NCI-H748 (cell line): ENCODE measurements around the gene NPFF.
A peak's percentile ranks its signal among the peaks of the same experiment; 100 is the strongest.

Experiments used
- DNase-seq: peaks from one replicate; lab custom pipeline; 2025; ENCODE audit not compliant: unreplicated experiment; lab: John Stamatoyannopoulos, UW

NPFF gene

DNA sequence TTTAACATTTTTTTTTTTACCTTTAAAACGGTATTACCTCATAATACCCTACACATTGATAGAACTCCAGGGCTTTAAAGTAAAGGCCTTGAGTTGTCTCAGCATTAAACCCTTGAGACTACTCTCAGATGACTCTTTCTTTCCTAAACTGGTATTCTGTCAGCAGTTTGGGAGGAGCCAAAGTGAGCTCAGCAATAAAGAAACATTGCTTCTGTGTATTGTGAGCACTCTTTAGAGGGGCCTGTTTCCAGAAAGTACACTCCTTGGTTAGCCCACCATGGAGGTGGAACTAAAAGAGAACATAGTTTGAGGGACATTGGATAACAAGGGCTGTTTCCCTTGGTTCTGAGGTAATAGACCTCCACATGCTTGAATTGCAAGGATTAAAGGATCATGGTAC is 28.4 kb downstream of the NPFF start:
- DNase-seq, result no peak

DNA sequence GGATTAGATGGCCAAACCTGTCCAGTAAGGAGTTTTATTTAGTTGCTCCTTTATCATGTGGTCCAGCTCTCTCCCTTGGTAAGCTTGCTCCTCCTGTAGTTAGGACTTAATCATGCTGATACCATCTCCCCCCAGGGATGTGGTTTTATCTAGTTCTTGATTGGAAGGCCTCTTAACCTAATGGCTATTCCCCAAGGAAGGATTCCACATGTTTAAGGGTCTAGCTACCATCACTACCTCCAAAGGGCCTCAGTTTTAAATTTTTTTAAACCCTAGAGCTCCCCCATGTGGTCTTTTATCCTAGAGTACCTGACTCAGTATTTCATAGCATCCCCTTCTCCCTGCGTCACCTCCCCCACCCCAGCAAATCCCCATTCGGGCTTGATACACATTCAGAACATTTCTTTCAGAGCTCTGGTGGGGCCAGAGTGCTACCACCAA is 30.5 kb downstream of the NPFF start:
- DNase-seq, result peak; percentile 9

DNA sequence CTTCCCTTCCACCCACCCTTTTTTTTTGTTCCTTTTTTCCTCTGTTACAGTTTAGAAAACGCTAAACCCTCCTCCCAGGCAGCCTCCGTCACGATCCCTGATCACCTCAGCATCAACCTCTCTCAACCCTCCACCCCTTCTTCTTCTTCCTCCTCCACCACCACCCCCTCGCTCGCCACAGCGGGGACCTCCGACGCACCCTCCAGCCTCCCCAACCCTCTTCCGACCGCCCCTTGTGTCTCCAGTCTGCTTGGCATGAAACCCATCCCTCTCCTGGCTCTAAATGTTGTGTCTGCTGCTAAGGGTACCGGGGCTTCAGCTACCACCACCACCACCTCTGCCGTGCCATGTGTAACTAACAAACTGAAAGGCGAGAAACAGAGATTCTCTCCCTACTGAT is 32.5 kb downstream of the NPFF start:
- DNase-seq, result no peak

DNA sequence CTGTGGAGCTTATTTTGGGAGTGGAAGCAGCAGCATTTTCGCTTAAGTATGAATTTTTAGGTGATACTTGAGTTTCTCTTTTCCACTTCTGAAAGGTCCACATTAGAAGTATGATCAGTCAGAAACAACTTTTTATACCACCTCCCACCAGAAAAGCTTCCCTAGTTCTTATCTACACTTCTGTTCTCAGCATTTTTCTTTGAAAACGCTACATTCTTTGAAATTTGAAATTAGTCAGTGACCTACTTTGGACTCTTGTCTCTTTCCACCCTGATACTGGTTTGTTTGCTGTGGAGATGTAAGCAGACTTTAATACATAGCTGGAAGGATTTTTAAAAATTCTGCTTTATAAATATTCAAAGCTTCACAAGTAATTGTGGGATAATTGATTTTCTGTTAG is 33.2 kb downstream of the NPFF start:
- no peak for DNase-seq

DNA sequence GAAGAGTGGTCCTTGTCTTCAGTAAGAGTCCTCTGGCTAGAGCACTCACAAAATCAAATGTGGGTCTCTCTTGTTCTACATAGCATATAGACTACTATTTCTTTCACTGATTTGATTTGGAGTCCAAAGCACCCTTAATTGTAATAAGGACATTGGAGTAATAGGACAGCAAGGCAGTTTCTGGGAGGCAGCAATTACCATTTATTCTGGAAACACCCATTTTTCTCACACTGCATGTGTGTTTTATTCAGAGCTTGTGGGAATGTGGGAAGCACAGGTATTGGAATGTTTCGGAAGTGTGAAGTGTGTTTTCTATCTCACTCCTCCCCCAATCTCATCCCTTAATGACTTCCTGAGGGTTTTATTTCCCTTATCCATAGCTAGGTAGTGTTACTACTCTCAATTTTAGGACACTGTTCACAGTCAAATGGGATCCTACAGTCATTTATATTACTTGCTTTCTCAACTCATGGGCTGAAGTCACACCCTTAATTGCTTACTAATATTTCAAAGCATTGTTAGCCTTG is 35.2 kb downstream of the NPFF start:
- no peak for DNase-seq

DNA sequence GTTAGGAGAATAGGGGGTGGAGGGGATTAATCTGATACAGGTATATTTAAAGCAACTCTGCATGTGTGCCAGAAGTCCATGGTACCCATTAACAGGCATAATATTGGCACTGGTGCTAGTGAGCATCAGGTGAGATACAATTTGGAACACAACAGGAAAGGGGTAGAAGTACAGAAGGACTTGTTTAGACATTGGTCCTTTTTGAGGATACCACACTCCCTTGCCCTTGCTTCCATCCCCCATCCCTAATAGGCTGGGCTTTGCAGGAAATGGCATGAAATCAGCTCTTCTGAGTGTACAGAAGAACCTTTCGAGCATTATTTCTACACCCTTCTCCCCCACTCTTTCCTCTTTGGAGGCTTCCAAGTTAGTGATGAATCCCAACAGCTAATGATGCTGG is 39.0 kb downstream of the NPFF start:
- DNase-seq, result no peak

DNA sequence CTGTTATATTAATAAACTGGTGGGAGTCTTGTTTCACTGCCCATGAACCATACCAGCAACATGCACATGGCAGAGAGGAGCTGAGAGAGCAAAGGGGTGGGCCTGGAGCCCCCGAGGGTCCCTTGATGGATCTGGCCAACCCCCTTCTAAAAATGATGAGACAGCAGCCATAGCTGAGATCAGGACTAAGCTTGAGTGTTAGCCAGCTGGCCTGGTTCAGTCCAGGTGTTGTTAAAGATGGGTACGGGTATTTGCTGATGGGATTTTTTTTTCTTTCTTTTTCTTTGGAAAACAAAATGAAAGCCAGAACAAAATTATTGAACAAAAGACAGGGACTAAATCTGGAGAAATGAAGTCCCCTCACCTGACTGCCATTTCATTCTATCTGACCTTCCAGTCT is 39.4 kb downstream of the NPFF start:
- DNase-seq, result no peak

DNA sequence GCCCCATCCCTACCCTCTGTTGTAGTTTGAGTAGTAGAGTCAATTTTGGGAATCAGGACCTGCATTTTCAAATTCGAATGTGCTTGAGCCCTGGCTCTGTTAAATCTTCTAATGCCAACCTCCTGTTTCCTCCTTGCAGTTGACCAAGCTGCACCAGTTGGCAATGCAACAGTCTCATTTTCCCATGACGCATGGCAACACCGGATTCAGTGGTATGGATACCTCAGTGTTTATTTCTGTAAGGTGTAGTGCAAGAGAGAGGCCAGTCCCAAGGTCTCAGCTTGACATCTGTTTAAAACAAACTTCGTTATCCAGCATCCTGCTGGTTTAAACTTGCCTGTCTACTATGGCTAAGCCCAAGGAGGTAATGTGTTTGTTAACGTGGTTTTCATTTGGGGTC is 40.2 kb downstream of the NPFF start:
- no peak for DNase-seq

DNA sequence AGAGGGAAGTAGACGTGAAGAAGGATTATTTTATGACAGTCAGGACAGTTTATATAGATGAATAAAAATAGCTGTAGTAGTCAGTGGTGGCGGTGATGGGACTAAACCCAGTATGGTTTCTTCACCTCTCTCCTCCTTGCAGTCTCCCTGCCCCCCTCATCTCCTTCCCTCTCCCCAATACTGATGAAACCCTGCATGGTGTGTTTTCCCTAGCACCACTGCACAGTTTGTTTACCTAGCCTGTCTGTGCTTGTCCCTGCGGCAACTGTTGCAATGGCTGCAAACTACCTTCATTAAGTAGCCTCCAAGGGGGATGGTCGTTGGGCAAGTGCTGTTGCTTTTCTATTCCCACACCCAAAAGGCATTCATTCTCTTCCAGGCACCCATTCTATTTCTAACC is 40.6 kb downstream of the NPFF start:
- no peak for DNase-seq

DNA sequence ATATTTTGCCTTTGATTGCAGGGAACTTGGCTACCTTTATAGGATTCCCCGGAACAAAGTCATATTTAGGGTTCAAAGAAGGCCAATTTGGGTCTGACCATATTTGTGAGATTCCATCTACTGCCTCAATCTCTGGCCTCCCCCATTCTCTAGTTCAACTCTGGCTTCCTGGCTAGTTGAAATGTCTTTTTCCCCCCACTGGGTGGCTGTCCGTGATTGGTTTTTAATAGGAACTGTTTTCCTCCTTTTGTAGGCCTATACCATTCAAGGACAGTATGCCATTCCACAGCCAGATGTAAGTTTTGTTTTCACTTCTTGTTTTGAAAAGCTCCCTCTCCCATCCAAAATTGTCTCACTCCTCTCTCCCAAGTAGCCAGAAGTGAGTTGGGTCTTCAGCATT is 41.6 kb downstream of the NPFF start:
- DNase-seq, result no peak

DNA sequence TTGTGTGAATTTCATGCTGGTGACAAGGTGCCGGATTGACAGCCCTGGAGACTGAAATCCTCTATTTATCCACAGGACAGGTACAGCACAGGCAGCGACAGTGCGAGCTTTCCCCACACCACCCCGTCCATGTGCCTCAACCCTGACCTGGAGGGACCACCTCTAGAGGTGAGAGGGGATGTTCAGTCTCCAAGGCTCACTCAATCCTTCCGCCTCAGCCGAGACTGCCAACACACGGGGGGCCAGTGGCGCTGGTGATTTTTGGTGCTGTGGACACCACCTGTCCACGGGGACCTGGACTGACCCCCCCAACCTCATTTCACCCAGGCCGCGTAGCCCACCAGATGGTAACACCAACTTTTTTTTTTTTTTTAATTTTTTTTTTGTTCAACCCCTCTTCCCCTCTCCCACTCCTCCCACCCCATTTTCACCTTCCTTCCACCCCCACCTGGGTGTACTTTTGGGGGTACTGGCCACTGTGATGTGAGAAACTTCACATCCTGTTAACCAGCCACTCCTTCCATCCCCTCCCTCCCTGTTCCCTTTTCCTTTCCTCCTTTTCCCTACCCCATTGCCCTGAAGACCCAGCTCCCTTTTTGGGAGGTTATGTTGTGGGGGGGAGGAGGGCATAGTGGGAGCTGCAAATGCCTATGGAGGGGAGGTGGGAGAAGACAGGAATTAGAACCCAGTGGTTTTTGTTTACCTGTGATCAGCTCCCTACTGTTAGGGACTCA is 42.4 kb downstream of the NPFF start:
- no peak for DNase-seq

DNA sequence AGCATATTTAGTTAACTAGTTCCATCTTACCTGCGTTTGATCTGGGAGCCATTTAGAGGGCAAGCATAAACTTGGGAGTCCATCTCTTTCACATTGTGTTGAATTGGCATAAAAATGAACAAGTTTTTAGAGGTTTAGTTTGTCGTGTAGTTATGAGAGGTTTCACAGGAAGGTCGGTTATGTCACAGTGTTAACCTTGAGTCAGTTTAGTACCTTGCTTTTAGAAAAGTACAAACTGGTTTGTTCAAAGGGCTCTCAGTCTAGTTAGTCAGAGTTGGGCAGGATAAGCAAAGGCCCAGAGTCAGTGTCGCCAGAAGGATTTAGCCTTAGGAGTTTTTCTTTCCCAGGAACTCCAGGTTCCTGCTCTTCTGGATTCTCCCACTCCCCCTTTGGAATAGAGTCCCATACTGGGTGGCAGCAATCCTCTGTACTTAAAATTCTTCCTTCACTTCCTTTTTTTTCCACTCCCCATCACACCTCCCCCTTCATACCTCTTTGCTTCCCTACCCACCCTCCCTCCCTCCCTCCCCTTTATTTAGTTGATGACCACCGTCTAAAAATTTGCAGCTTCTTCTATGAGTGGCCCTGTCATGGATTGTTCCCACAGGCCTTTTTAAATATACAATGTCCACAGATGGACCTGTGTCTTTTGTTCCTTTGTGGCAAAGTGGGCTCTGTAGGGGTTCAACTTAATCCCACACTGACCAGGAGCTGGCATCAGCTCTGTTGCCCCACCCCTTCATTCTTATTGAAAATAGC is 43.3 kb downstream of the NPFF start:
- DNase-seq, result no peak

DNA sequence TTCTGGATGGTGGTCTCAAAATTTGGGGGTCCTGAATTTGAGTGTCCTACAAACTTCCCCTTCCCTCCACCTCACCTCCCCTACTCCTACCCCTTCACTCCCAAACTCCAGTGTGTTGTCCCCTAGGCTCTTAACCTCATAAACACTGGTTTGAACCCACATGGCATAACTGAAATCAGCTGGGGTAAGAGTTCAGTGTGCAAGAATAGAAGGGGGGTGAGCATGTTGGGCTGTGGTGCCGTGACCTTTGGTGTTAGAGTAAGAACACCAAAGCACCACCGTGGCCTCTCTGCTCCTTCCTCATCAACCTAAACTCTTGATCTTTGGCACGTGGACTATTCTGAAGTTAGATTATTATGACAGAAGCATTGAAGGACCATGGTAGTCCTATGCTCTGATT is 44.3 kb downstream of the NPFF start:
- DNase-seq, result no peak

DNA sequence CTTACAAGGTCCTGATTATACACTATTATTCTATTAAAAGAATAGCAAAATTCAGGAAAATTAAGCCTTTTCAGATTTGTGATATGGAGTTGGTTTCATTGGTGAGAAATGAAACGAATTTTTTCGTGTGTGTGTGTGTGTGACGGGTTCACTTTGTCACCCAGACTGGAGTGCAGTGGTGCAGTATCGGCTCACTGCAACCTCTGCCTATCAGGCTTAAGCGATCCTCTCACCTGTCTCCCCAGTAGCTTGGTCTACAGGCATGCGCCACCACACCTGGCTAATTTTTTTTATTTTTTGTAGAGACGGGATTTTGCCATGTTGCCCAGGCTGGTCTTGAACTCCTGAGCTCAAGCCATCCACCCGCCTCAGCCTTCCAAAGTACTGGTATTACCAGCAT is 45.7 kb downstream of the NPFF start:
- no peak for DNase-seq

DNA sequence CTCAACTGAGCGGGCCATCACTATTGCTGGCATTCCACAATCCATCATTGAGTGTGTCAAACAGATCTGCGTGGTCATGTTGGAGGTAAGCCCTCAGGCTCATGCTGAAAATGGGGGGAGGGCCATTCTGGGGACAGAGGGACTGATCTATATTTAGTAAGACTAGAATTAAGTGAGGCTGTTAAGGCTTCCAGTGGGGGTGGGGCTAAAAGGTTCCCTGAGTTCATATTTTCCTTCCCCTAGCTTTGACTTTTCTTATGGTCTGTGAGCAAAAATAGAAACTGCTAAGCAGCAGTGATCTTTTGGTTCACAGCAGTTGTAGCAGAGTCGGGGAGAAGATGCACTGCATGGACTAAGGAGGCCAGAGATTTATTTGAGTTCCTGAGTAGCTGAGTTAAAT is 46.2 kb downstream of the NPFF start:
- no peak for DNase-seq

DNA sequence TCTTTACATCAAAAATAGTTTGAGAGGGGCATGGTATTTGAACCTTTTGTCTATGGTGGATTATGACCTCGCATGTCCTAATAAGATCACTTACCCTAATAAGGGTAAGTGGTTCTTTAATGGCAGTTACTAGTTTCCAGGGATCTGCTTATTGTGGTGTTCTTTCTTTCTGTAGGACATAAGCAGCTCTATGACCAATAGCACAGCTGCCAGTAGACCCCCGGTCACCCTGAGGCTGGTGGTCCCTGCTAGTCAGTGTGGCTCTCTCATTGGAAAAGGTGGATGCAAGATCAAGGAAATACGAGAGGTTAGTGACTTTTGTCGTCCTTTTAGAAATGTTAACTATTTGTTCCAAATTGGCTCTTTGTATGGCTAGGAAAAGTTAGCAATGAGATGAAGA is 48.2 kb downstream of the NPFF start:
- DNase-seq, result no peak
